ENCODE measurements around the gene RANBP9. TPM values are rescaled to one million over a fixed set of nuclear protein-coding genes. Genes with fewer than 3 reads are reported as not detected.

Gene RANBP9
- total and polyA plus RNA-seq, 4 donors: 5.8 to 25.2 (median 14.1) TPM

GRCh38 chr6:13687917-13688351 is 23.7 kb downstream of the RANBP9 start (continued):
- TF ChIP-seq RXRA (IDR thresholded peaks at IDR 0.05) (no peak), FOXA1 (IDR thresholded peaks at IDR 0.05) (no peak), HNF4A (conservative IDR thresholded peaks at IDR 0.05) (no peak), ZBTB33 (IDR thresholded peaks at IDR 0.05) (no peak)

GRCh38 chr6:13684855-13685254 is 26.8 kb downstream of the RANBP9 start:
- H3K9me3 ChIP-seq (ENCODE audit: control insufficient read depth in 4 of 4, low read length in 3 of 4): no peaks in the 10 kb centered on the region
- no peak overlapping the region for H3K27ac ChIP-seq (ENCODE audit: low read depth in 1 of 2, low read length in 2 of 2)
- no peaks in the 10 kb centered on the region for H3K27me3 ChIP-seq (ENCODE audit: control insufficient read depth in 4 of 4, insufficient read depth in 4 of 4, low read length in 3 of 4)
- TF ChIP-seq ATF3 (IDR thresholded peaks at IDR 0.05): no peak
- TF ChIP-seq FOXA2 (IDR thresholded peaks at IDR 0.05): no peak
- TF ChIP-seq FOXA1 (IDR thresholded peaks at IDR 0.05): no peak
- TF ChIP-seq CTCF (IDR thresholded peaks at IDR 0.05; ENCODE audit: low read depth, low read length, missing input control): no peak
- H3K4me3 ChIP-seq (ENCODE audit: low read depth in 1 of 3, low read length in 3 of 3): no peak overlapping the region
- no peak for DNase-seq (ENCODE audit: low spot score)
- WGBS: 98% methylated on average over 4 of the region's 4 CpGs
- H3K9ac ChIP-seq (ENCODE audit: low read depth in 1 of 2, low read length in 2 of 2): no peak overlapping the region
- H3K36me3 ChIP-seq (ENCODE audit: control insufficient read depth in 4 of 4, insufficient read depth in 3 of 4, low read depth in 1 of 4, low read length in 3 of 4): no peaks in the 10 kb centered on the region
- peaks cover 0 to 10% (median 1%) of the 10 kb centered on the region in 4 donors for H3K4me1 ChIP-seq (ENCODE audit: control insufficient read depth in 4 of 4, insufficient read depth in 4 of 4, low read length in 3 of 4)

- no peak for TF ChIP-seq FOXA2 (IDR thresholded peaks at IDR 0.05)
- TF ChIP-seq RAD21 (IDR thresholded peaks at IDR 0.05): no peak
- TF ChIP-seq GABPA (IDR thresholded peaks at IDR 0.05 in 1 of 2, conservative IDR thresholded peaks at IDR 0.05 in 1 of 2): no peak
- TF ChIP-seq CTCF (IDR thresholded peaks at IDR 0.05; ENCODE audit: low read depth, low read length, missing input control): no peak
- TF ChIP-seq EGR1 (IDR thresholded peaks at IDR 0.05; ENCODE audit: low read depth in 2 of 2): no peak
- no peak for TF ChIP-seq SP1 (IDR thresholded peaks at IDR 0.05)
- no peak for TF ChIP-seq ZBTB33 (IDR thresholded peaks at IDR 0.05)
- TF ChIP-seq REST (IDR thresholded peaks at IDR 0.05): no peak
- TF ChIP-seq JUND (IDR thresholded peaks at IDR 0.05): no peak
- TF ChIP-seq YY1 (IDR thresholded peaks at IDR 0.05): no peak
- H3K27ac ChIP-seq (ENCODE audit: low read depth in 1 of 2, low read length in 2 of 2): no peak overlapping the region
- no peaks in the 10 kb centered on the region for H3K36me3 ChIP-seq (ENCODE audit: control insufficient read depth in 4 of 4, insufficient read depth in 3 of 4, low read depth in 1 of 4, low read length in 3 of 4)
- no peak for DNase-seq (ENCODE audit: low spot score)
- no peaks in the 10 kb centered on the region for H3K27me3 ChIP-seq (ENCODE audit: control insufficient read depth in 4 of 4, insufficient read depth in 4 of 4, low read length in 3 of 4)
- no peak overlapping the region for H3K9ac ChIP-seq (ENCODE audit: low read depth in 1 of 2, low read length in 2 of 2)
- no peak overlapping the region for H3K4me3 ChIP-seq (ENCODE audit: low read depth in 1 of 3, low read length in 3 of 3)
- H3K9me3 ChIP-seq (ENCODE audit: control insufficient read depth in 4 of 4, low read length in 3 of 4): no peaks in the 10 kb centered on the region
- H3K4me1 ChIP-seq (ENCODE audit: control insufficient read depth in 4 of 4, insufficient read depth in 4 of 4, low read length in 3 of 4): peaks cover 0 to 14% (median 2%) of the 10 kb centered on the region in 4 donors
These were observed 28.6 kb downstream of the RANBP9 start for GRCh38 chr6:13683038-13683437.

Measured in liver (tissue), 9 donors.